Eye (tissue), 1 donor: Measurements from ENCODE around the gene MAG.

ENCODE experiments used
- DNase-seq: peaks from one replicate; pipeline ENCODE4 v3.0.0-alpha.2; 2015

Gene MAG

GRCh38 chr19:35291916-35292315, at the start of gene MAG:
MAG (plus strand) TSS chr19:35292161; CDS start chr19:35295409, 3,248 bp downstream.
- no peak for DNase-seq

GRCh38 chr19:35246466-35247092, 45.4 kb upstream of the MAG start:
- DNase-seq: no peak

- DNase-seq: no peak
Observed at GRCh38 chr19:35247526-35248309, 44.2 kb upstream of the MAG start.

GRCh38 chr19:35248310-35249145, 43.4 kb upstream of the MAG start, which contains the start of gene LSR:
LSR (plus strand) TSS chr19:35249002; CDS start chr19:35249023, 21 bp downstream.
- DNase-seq: peak; percentile 90

GRCh38 chr19:35249146-35249847, 42.7 kb upstream of the MAG start:
- no peak for DNase-seq

GRCh38 chr19:35249848-35250711, 41.9 kb upstream of the MAG start:
- no peak for DNase-seq

GRCh38 chr19:35251456-35251855, 40.5 kb upstream of the MAG start:
- no peak for DNase-seq

- DNase-seq: no peak
Observed at GRCh38 chr19:35253316-35254286, 38.4 kb upstream of the MAG start.

GRCh38 chr19:35254341-35255297, 37.3 kb upstream of the MAG start:
- DNase-seq: no peak

- DNase-seq: no peak
Observed at GRCh38 chr19:35256566-35256965, 35.4 kb upstream of the MAG start.

GRCh38 chr19:35257113-35257461, 34.9 kb upstream of the MAG start:
- DNase-seq: no peak

- no peak for DNase-seq
Observed at GRCh38 chr19:35260694-35261304, 31.2 kb upstream of the MAG start.

- no peak for DNase-seq
Observed at GRCh38 chr19:35261356-35262100, 30.4 kb upstream of the MAG start.

GRCh38 chr19:35262101-35262761, 29.7 kb upstream of the MAG start:
- no peak for DNase-seq

- DNase-seq: no peak
Observed at GRCh38 chr19:35264268-35265125, 27.5 kb upstream of the MAG start.

- no peak for DNase-seq
Observed at GRCh38 chr19:35265126-35265899, 26.6 kb upstream of the MAG start.
